H1 (cell line): ENCODE data around the gene TEX22. TPM values are rescaled to one million over a fixed set of nuclear protein-coding genes. Genes with fewer than 3 reads are reported as not detected.

ENCODE experiments used
- CTBP2 ChIP-seq: IDR thresholded peaks from 2 replicates; pipeline ENCODE4 v1.7.0; 2011; ENCODE audit warnings: borderline replicate concordance, mild to moderate bottlenecking, moderate library complexity, mixed read lengths, low read length; ENCODE audit not compliant: insufficient read depth, insufficient read length
- JUND ChIP-seq: IDR thresholded peaks from 2 replicates; pipeline ENCODE4 v1.6.1; 2011; ENCODE audit warnings: mild to moderate bottlenecking, improper control_type of control experiment, low read length
- RBBP5 ChIP-seq: IDR thresholded peaks from 2 replicates; pipeline ENCODE4 v1.7.1; 2012; ENCODE audit warnings: low read depth, mild to moderate bottlenecking, inconsistent platforms, low read length, moderate library complexity, borderline replicate concordance
- SAP30 ChIP-seq: fragments of 300-600 bp; sonication (generic); IDR thresholded peaks from 2 replicates; pipeline ENCODE4 v1.7.1; 2012; ENCODE audit warnings: low read length, moderate library complexity, mild to moderate bottlenecking, inconsistent platforms; ENCODE audit not compliant: insufficient read depth, insufficient replicate concordance
- SP2 ChIP-seq: IDR thresholded peaks from 2 replicates; pipeline ENCODE4 v1.6.1; 2012; ENCODE audit warnings: mild to moderate bottlenecking, low read length, inconsistent platforms
- TAF1 ChIP-seq: IDR thresholded peaks from 2 replicates; pipeline ENCODE4 v1.6.1; 2011; ENCODE audit warnings: mild to moderate bottlenecking, low read depth, low read length
- polyA plus RNA-seq, 7 experiments: library from polyadenylated mRNA; depleted of rRNA in 3 of 7; stranded (reverse) in 5 of 7; unstranded in 2 of 7; fragments of >200 nt in 5 of 7; fragments of 200-250 nt in 2 of 7; gene quantifications; 1 replicate in 5 of 7; 2 replicates in 1 of 7; 4 replicates in 1 of 7; pipeline versions ENCODE4 v1.2.1 to v1.2.3, GENCODE V29; 2011 to 2013; ENCODE audit warnings: missing spikeins in 2 of 7, mixed read lengths in 2 of 7
- total RNA-seq: library from RNA; stranded (reverse); fragmentation: NEBNext Ultra II Directional; extraction: Animal tissue kit (Norgen Biotek cat#: 25700); gene quantifications from 2 replicates; pipeline ENCODE4 v1.2.1, GENCODE V29; 2021

TEX22 gene
- total and polyA plus RNA-seq, 2 of the 8 experiments (the other 6 are each of a cell fraction or from before 2014, with no cell fraction given), result 0.24 to 0.39 TPM

DNA sequence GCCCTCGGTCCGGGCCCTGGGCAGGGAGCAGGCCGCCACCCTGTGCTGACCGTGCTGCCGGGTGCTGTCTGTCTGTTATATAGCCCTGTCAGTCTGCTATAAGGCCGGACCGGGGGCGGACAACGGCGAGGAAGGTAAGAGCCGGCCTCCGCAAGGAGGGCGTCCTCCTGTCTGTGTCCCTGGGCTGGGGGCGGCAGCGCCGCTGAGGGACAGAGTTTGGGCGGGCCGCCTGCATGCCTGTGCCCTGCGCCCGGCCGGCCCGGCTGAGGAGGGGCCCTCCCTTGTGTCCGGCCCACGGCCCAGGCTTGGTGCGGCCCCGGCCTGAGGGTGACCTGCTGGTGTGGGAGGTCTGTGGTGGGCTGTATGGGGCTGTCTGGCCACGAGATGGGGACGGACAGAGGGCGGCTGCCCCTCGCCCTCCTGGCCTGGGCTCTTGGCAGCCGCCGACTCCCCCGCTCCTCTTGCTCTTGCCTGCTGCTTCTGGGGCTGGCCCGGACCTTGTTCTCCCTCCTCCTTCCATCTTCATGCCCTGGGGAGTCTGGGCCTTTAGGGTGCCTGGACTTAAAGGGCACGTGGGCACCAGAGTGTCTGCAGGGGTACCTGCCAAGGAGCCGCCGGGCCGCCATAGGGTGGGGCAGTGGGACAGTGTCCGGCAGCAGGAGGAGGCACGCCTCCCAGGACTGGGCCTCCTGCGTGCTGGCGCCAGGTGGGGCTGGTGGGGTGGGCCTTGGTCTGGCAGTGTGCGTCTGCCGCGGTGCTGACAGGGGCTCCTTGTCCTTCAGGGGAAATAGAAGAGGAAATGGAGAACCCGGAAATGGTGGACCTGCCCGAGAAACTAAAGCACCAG lies 51.2 kb downstream of the TEX22 start (continued):
- no peak for TF ChIP-seq SAP30
- no peak for TF ChIP-seq CTBP2
- no peak for TF ChIP-seq RBBP5
- no peak for TF ChIP-seq TAF1
- TF ChIP-seq SP2, result no peak
- TF ChIP-seq JUND, result no peak
